H9 (cell line): ENCODE measurements around the gene BHLHE40. TPM values are rescaled to one million over a fixed set of nuclear protein-coding genes. Genes with fewer than 3 reads are reported as not detected.
"Not testable (repeated sequence)": the region's sequence is repeated elsewhere in the genome, so short reads cannot be mapped to it uniquely, and the experiment has no call there.

Experiments used
- DNase-seq: peaks from one replicate; pipeline ENCODE4 v3.0.0-alpha.2; 2017
- H2AFZ ChIP-seq: one replicate; pipeline ENCODE4 v1.6.1; 2013; ENCODE audit warnings: mild to moderate bottlenecking, low read length, control low read depth, moderate library complexity
- H2AK5ac ChIP-seq: 2 replicates; pipeline ENCODE4 v1.6.1; 2013; ENCODE audit warnings: low read length, control low read depth, mixed read lengths; ENCODE audit not compliant: insufficient read length
- H2BK120ac ChIP-seq: one replicate; pipeline ENCODE4 v1.6.1; 2013; ENCODE audit warnings: low read depth, mild to moderate bottlenecking, low read length, control low read depth, inconsistent platforms; ENCODE audit not compliant: poor library complexity, severe bottlenecking
- H2BK12ac ChIP-seq: 2 replicates; pipeline ENCODE4 v1.6.1; 2013; ENCODE audit warnings: low read length, control low read depth, mixed read lengths, low read depth; ENCODE audit not compliant: insufficient read length
- H2BK15ac ChIP-seq: 2 replicates; pipeline ENCODE4 v1.6.1; 2013; ENCODE audit warnings: low read depth, low read length, control low read depth
- H2BK20ac ChIP-seq: one replicate; pipeline ENCODE4 v1.6.1; 2013; ENCODE audit warnings: low read depth, mild to moderate bottlenecking, low read length, control low read depth, inconsistent platforms; ENCODE audit not compliant: poor library complexity, severe bottlenecking
- H2BK5ac ChIP-seq: 2 replicates; pipeline ENCODE4 v1.6.1; 2013; ENCODE audit warnings: low read length, control low read depth, mixed read lengths; ENCODE audit not compliant: insufficient read length
- H3K14ac ChIP-seq: 2 replicates; pipeline ENCODE4 v1.6.1; 2013; ENCODE audit warnings: low read length, control low read depth; ENCODE audit not compliant: insufficient read depth
- H3K18ac ChIP-seq: 2 replicates; pipeline ENCODE4 v1.6.1; 2013; ENCODE audit warnings: low read depth, mild to moderate bottlenecking, mixed read lengths, low read length, control low read depth; ENCODE audit not compliant: insufficient read length
- H3K23ac ChIP-seq: 2 replicates; pipeline ENCODE4 v1.6.1; 2013; ENCODE audit warnings: low read length, control low read depth, mixed read lengths, low read depth; ENCODE audit not compliant: insufficient read length
- H3K23me2 ChIP-seq: 2 replicates; pipeline ENCODE4 v1.6.1; 2013; ENCODE audit warnings: low read depth, mild to moderate bottlenecking, mixed read lengths, low read length, control low read depth; ENCODE audit not compliant: insufficient read length, poor library complexity, severe bottlenecking
- H3K27ac ChIP-seq: 2 replicates; pipeline ENCODE4 v1.5.1; 2013; ENCODE audit warnings: low read length, control low read depth, mixed read lengths, low read depth; ENCODE audit not compliant: insufficient read length
- H3K27me3 ChIP-seq: 2 replicates; pipeline ENCODE4 v1.6.1; 2013; ENCODE audit warnings: low read length, control low read depth, inconsistent platforms; ENCODE audit not compliant: insufficient read depth
- H3K4ac ChIP-seq: 2 replicates; pipeline ENCODE4 v1.6.1; 2013; ENCODE audit warnings: low read depth, mild to moderate bottlenecking, control low read depth, inconsistent platforms, low read length, moderate library complexity
- H3K4me1 ChIP-seq: 2 replicates; pipeline ENCODE4 v1.6.1; 2013; ENCODE audit warnings: low read length, control low read depth, inconsistent platforms; ENCODE audit not compliant: insufficient read depth
- H3K4me2 ChIP-seq: 2 replicates; pipeline ENCODE4 v1.6.1; 2013; ENCODE audit warnings: low read length, control low read depth, mixed read lengths; ENCODE audit not compliant: insufficient read length, insufficient read depth
- H3K56ac ChIP-seq: 2 replicates; pipeline ENCODE4 v1.6.1; 2013; ENCODE audit warnings: low read depth, mild to moderate bottlenecking, mixed read lengths, low read length, control low read depth; ENCODE audit not compliant: insufficient read length
- H3K79me1 ChIP-seq: 2 replicates; pipeline ENCODE4 v1.6.1; 2013; ENCODE audit warnings: low read depth, mild to moderate bottlenecking, moderate library complexity, low read length, control low read depth, inconsistent platforms; ENCODE audit not compliant: insufficient read depth, poor library complexity, severe bottlenecking
- H3K79me2 ChIP-seq: 2 replicates; pipeline ENCODE4 v1.6.1; 2013; ENCODE audit warnings: low read length, control low read depth, inconsistent platforms; ENCODE audit not compliant: insufficient read depth
- H3K9ac ChIP-seq: 2 replicates; pipeline ENCODE4 v1.6.1; 2013; ENCODE audit warnings: low read length, control low read depth, mixed read lengths; ENCODE audit not compliant: insufficient read length; ENCODE audit errors: extremely low read depth
- H3K9me3 ChIP-seq: one replicate; pipeline ENCODE4 v1.6.1; 2013; ENCODE audit warnings: low read depth, low read length, inconsistent platforms; ENCODE audit not compliant: control insufficient read depth
- H3T11ph ChIP-seq: one replicate; pipeline ENCODE4 v1.6.1; 2013; ENCODE audit warnings: mild to moderate bottlenecking, low read length, control low read depth, inconsistent platforms
- H4K20me1 ChIP-seq: one replicate; pipeline ENCODE4 v1.6.1; 2013; ENCODE audit not compliant: control insufficient read depth, insufficient read length, insufficient read depth
- H4K5ac ChIP-seq: 2 replicates; pipeline ENCODE4 v1.6.1; 2013; ENCODE audit warnings: low read depth, mild to moderate bottlenecking, mixed read lengths, low read length, control low read depth; ENCODE audit not compliant: insufficient read length
- H4K8ac ChIP-seq: replicated peaks from 2 replicates; pipeline ENCODE4 v1.6.1; 2013; ENCODE audit warnings: low read length, control low read depth, mixed read lengths, low read depth; ENCODE audit not compliant: insufficient read length
- H4K91ac ChIP-seq: 2 replicates; pipeline ENCODE4 v1.6.1; 2013; ENCODE audit warnings: low read depth, mild to moderate bottlenecking, moderate library complexity, mixed read lengths, low read length, control low read depth; ENCODE audit not compliant: insufficient read length
- H3K27ac Mint-ChIP-seq, 3 experiments: 2 replicates in 2 of 3; 3 replicates in 1 of 3; pipeline ENCODE4 v1.8.0; 2020 to 2021; ENCODE audit warnings: mixed read lengths in 3 of 3, mild to moderate bottlenecking in 1 of 3, moderate library complexity in 1 of 3
- H3K27me3 Mint-ChIP-seq: 2 replicates; pipeline ENCODE4 v1.8.0; 2021; ENCODE audit warnings: low read depth, mild to moderate bottlenecking, moderate library complexity, mixed read lengths
- H3K36me3 Mint-ChIP-seq, 3 experiments: 2 replicates in 2 of 3; 3 replicates in 1 of 3; pipeline ENCODE4 v1.8.0; 2020 to 2021; ENCODE audit warnings: low read depth in 3 of 3, mixed read lengths in 3 of 3; ENCODE audit not compliant: insufficient read depth in 1 of 3
- H3K4me1 Mint-ChIP-seq, 2 experiments: 2 replicates each; pipeline ENCODE4 v1.8.0; 2020; ENCODE audit warnings: mixed read lengths in 2 of 2
- H3K4me3 Mint-ChIP-seq, 2 experiments: 2 replicates in 1 of 2; 3 replicates in 1 of 2; pipeline ENCODE4 v1.8.0; 2020 to 2021; ENCODE audit warnings: mild to moderate bottlenecking in 2 of 2, mixed read lengths in 2 of 2, moderate library complexity in 1 of 2
- H3K9me3 Mint-ChIP-seq, 2 experiments: 2 replicates in 1 of 2; 3 replicates in 1 of 2; pipeline ENCODE4 v1.8.0; 2020; ENCODE audit warnings: mild to moderate bottlenecking in 2 of 2, mixed read lengths in 2 of 2, moderate library complexity in 1 of 2
- WGBS: extraction: QIAGEN DNeasy Blood & Tissue Kit; methylation state at CpG from one replicate; pipeline ENCODE4 v1.1.7; 2013; ENCODE audit warnings: missing lambda C conversion rate, low lambda C conversion rate, mixed read lengths; ENCODE audit not compliant: insufficient read length; ENCODE audit errors: extremely low coverage; 5-methylcytosine and 5-hydroxymethylcytosine counted together
- total RNA-seq: library from RNA; stranded (reverse); gene quantifications from 2 replicates; pipeline ENCODE4 v1.2.1, GENCODE V29; 2021
- TF ChIP-seq, protein P1 (sequence below): fragments of 200-600 bp; sonication (generic); conservative IDR thresholded peaks from 3 replicates; pipeline ENCODE4 v1.8.0; 2021; ENCODE audit warnings: antibody characterized with exemption, mild to moderate bottlenecking

BHLHE40 gene
- total RNA-seq, 1 experiment from 2014 or later, result 4.1 TPM

DNA sequence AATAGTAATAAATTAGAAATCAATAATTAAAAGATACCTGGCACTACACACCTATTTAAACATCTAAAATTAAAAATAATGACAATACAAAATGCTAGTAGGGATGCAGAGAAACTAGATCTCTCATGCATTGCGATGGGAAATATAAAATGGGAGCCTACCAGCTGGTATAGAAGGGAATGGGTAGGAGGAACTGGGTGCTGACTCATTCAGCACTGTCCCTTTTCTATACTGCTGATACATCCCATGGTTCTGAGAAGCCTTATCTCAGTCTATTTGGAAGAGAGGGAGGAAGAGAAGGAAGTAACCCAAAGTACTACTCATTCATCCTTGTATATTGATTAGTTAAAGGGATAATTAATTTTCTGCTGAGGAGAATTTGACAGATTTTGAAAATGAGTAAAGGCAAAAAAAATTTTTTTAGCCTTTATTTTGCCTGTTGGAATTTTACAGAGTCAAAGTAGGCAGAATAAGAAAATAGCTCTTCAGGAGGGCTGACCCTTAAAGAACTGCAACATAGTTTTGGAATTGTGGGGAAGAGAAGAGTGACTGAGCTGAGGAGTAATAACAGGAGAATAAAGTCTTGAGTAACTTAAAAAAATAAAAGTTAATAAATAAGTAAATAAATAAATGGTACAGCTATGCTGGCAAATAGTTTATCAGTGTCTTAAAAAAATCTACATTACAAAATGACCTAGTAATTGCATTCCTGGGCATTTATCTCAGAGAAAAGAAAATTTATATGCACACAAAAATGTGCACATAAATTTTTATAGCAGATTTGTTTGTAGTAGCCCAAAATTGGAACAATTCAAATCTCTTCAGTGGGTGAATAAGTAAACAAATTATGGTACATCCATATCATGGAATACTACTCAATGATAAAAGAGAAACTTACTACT, 15.3 kb upstream of the BHLHE40 start:
- no peak overlapping the region for H3K4me2 ChIP-seq
- no peak overlapping the region for H4K91ac ChIP-seq
- H3K79me2 ChIP-seq, result no peaks in the 10 kb centered on the region
- no peaks in the 10 kb centered on the region for H3K4me1 ChIP-seq
- no peak overlapping the region for H3K27ac Mint-ChIP-seq
- TF ChIP-seq, protein P1, sequence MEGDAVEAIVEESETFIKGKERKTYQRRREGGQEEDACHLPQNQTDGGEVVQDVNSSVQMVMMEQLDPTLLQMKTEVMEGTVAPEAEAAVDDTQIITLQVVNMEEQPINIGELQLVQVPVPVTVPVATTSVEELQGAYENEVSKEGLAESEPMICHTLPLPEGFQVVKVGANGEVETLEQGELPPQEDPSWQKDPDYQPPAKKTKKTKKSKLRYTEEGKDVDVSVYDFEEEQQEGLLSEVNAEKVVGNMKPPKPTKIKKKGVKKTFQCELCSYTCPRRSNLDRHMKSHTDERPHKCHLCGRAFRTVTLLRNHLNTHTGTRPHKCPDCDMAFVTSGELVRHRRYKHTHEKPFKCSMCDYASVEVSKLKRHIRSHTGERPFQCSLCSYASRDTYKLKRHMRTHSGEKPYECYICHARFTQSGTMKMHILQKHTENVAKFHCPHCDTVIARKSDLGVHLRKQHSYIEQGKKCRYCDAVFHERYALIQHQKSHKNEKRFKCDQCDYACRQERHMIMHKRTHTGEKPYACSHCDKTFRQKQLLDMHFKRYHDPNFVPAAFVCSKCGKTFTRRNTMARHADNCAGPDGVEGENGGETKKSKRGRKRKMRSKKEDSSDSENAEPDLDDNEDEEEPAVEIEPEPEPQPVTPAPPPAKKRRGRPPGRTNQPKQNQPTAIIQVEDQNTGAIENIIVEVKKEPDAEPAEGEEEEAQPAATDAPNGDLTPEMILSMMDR, result no peak
- no CpG with 5 or more reads among the region's 1 CpG for WGBS
- H3K36me3 Mint-ChIP-seq, result peaks cover 0 to 9% (median 3%) of the 10 kb centered on the region in 3 experiments; a peak in 5 of 7 replicates
- no peak overlapping the region for H2BK5ac ChIP-seq
- H3K14ac ChIP-seq, result no peak overlapping the region
- no peak overlapping the region for H3K18ac ChIP-seq
- no peak overlapping the region for H3K4me3 Mint-ChIP-seq
- H3K79me1 ChIP-seq, result no peaks in the 10 kb centered on the region
- H3K4ac ChIP-seq, result no peak overlapping the region
- H3K9ac ChIP-seq, result no peak overlapping the region
- no peak overlapping the region for H2BK12ac ChIP-seq
- H2BK20ac ChIP-seq, result no peak overlapping the region
- no peaks in the 10 kb centered on the region for H3K23me2 ChIP-seq
- H3K23ac ChIP-seq, result no peak overlapping the region
- no peak for DNase-seq
- H2AK5ac ChIP-seq, result no peak overlapping the region
- H3K9me3 ChIP-seq, result peaks cover 4% of the 10 kb centered on the region
- no peak overlapping the region for H3K56ac ChIP-seq
- no peaks in the 10 kb centered on the region for H3K4me1 Mint-ChIP-seq
- no peak overlapping the region for H4K5ac ChIP-seq
- no peaks in the 10 kb centered on the region for H3K27me3 ChIP-seq
- H2AFZ ChIP-seq, result no peak overlapping the region
- H4K8ac ChIP-seq, result no peak overlapping the region
- no peak overlapping the region for H2BK15ac ChIP-seq
- peaks cover 9% of the 10 kb centered on the region; the same call in 1 of the 2 replicates for H3K27me3 Mint-ChIP-seq
- no peaks in the 10 kb centered on the region for H4K20me1 ChIP-seq
- no peak overlapping the region for H3T11ph ChIP-seq
- H3K27ac ChIP-seq, result no peak overlapping the region
- H3K9me3 Mint-ChIP-seq, result peaks cover 15 to 27% of the 10 kb centered on the region in 2 experiments
- no peak overlapping the region for H2BK120ac ChIP-seq

DNA sequence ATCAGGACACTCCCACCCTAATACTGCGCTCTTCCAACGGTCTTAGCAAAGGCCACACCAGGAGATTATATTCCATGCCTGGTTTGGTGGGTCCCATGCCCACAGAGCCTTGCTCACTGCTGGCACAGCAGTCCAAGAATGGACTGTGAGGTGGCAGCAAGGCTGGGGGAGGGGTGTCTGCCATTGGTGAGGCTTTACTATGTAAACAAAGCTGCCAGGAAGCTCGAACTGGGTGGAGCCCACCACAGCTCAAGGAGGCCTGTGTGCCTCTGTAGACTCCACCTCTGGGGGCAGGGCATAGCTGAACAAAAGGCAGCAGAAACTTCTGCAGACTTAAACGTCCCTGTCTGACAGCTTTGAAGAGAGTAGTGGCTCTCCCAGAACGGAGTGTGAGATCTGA, 13.2 kb upstream of the BHLHE40 start:
- not testable (repeated sequence) for H3K79me2 ChIP-seq, H2BK120ac ChIP-seq, H3K9ac ChIP-seq, H2AK5ac ChIP-seq, H3K79me1 ChIP-seq, H3K4me1 Mint-ChIP-seq, H3K23ac ChIP-seq, H4K20me1 ChIP-seq, H3K9me3 ChIP-seq, H3K56ac ChIP-seq, H4K5ac ChIP-seq, H3K4ac ChIP-seq, H3K23me2 ChIP-seq, H2AFZ ChIP-seq, H2BK15ac ChIP-seq, DNase-seq, H2BK12ac ChIP-seq, H4K8ac ChIP-seq, H4K91ac ChIP-seq, H3T11ph ChIP-seq, H2BK5ac ChIP-seq, H3K4me3 Mint-ChIP-seq, H3K27ac ChIP-seq, H2BK20ac ChIP-seq, H3K18ac ChIP-seq, H3K4me2 ChIP-seq, H3K14ac ChIP-seq, H3K27ac Mint-ChIP-seq, H3K27me3 ChIP-seq, H3K36me3 Mint-ChIP-seq, H3K4me1 ChIP-seq
- Mint-ChIP-seq H3K9me3 (peaks cover 9 to 17% of the 10 kb centered on the region in 2 experiments), H3K27me3 (peaks cover 13% of the 10 kb centered on the region)
- no CpG with 5 or more reads among the region's 5 CpGs for WGBS
